ENCODE measurements around the gene SYT1.
"Not testable (repeated sequence)": the region's sequence is repeated elsewhere in the genome, so short reads cannot be mapped to it uniquely, and the experiment has no call there.

Gene SYT1

GRCh38 chr12:79187032-79187431 lies 322.5 kb downstream of the SYT1 start:
- no peak overlapping the region for H3K4me3 ChIP-seq (ENCODE audit: low read depth, low read length)
- TF ChIP-seq CTCF (IDR thresholded peaks at IDR 0.05; ENCODE audit: borderline replicate concordance, insufficient read depth, low read depth, low read length) = no peak

GRCh38 chr12:79191391-79191790 lies 326.8 kb downstream of the SYT1 start:
- no peak overlapping the region for H3K4me3 ChIP-seq (ENCODE audit: low read depth, low read length)
- no peak for TF ChIP-seq CTCF (IDR thresholded peaks at IDR 0.05; ENCODE audit: borderline replicate concordance, insufficient read depth, low read depth, low read length)

- H3K4me3 ChIP-seq (ENCODE audit: low read depth, low read length) = no peak overlapping the region
- no peak for TF ChIP-seq CTCF (IDR thresholded peaks at IDR 0.05; ENCODE audit: borderline replicate concordance, insufficient read depth, low read depth, low read length)
Measured at GRCh38 chr12:79194595-79194994, 330.0 kb downstream of the SYT1 start.

- TF ChIP-seq CTCF (IDR thresholded peaks at IDR 0.05; ENCODE audit: borderline replicate concordance, insufficient read depth, low read depth, low read length) = no peak
Measured at GRCh38 chr12:79199166-79199565, 334.6 kb downstream of the SYT1 start.

GRCh38 chr12:79200176-79200575 lies 335.6 kb downstream of the SYT1 start:
- no peak overlapping the region for H3K4me3 ChIP-seq (ENCODE audit: low read depth, low read length)
- TF ChIP-seq CTCF (IDR thresholded peaks at IDR 0.05; ENCODE audit: borderline replicate concordance, insufficient read depth, low read depth, low read length) = no peak

More at GRCh38 chr12:79199166-79199565, 334.6 kb downstream of the SYT1 start:
- H3K4me3 ChIP-seq (ENCODE audit: low read depth, low read length) = no peak overlapping the region

GRCh38 chr12:79203058-79203647 lies 338.6 kb downstream of the SYT1 start:
- TF ChIP-seq CTCF (IDR thresholded peaks at IDR 0.05; ENCODE audit: borderline replicate concordance, insufficient read depth, low read depth, low read length) = no peak
- no peak overlapping the region for H3K4me3 ChIP-seq (ENCODE audit: low read depth, low read length)

GRCh38 chr12:79206871-79207270 lies 342.3 kb downstream of the SYT1 start:
- no peak overlapping the region for H3K4me3 ChIP-seq (ENCODE audit: low read depth, low read length)
- no peak for TF ChIP-seq CTCF (IDR thresholded peaks at IDR 0.05; ENCODE audit: borderline replicate concordance, insufficient read depth, low read depth, low read length)

GRCh38 chr12:79210403-79210802 lies 345.8 kb downstream of the SYT1 start:
- H3K4me3 ChIP-seq (ENCODE audit: low read depth, low read length) = not testable (repeated sequence)
